HG02610 (cell line): ENCODE results near the gene WFIKKN1.

Experiments
- ATAC-seq: cut with Tn5 transposase; IDR thresholded peaks from one replicate; pipeline ENCODE4 v1.9.1; 2021; ENCODE audit warnings: mild to moderate bottlenecking, moderate library complexity; ENCODE audit not compliant: unreplicated experiment

The WFIKKN1 gene

DNA sequence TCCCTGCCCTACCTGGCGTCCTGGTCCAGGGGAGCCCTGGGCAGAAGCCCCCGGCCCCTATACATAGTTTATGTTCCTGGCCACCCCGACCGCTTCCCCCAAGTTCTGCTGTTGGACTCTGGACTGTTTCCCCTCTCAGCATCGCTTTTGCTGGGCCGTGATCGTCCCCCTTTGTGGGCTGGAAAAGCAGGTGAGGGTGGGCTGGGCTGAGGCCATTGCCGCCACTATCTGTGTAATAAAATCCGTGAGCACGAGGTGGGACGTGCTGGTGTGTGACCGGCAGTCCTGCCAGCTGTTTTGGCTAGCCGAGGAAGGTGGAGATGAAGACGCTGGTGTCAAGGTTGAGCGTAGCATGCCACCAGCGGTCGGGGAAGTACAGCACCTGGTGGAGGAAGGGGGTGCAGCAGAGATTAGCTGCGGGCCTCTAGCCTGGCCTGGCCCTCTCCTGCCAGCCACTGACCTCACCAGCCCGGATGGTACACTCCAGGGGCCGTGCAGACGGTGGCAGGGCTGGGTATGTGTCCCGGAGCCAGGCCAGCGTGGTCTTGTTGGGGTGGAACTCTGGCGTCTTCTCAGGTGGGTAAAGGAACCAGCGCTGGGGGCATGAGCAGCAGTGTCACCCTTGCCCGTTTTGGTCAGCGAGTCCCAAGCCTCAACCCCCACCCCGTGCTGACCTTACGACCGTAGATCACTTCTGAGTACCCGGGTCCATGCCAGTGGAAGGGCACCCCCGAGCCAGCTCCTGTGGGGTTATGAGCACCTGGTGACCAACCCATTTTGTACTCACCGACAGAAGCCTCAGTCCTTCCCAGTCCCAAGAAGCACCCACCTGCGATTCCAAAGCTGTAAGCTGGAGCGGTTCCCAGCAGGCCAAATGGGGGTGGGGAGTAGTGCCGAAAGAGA is 52.0 kb downstream of the WFIKKN1 start:
- no peak for ATAC-seq

DNA sequence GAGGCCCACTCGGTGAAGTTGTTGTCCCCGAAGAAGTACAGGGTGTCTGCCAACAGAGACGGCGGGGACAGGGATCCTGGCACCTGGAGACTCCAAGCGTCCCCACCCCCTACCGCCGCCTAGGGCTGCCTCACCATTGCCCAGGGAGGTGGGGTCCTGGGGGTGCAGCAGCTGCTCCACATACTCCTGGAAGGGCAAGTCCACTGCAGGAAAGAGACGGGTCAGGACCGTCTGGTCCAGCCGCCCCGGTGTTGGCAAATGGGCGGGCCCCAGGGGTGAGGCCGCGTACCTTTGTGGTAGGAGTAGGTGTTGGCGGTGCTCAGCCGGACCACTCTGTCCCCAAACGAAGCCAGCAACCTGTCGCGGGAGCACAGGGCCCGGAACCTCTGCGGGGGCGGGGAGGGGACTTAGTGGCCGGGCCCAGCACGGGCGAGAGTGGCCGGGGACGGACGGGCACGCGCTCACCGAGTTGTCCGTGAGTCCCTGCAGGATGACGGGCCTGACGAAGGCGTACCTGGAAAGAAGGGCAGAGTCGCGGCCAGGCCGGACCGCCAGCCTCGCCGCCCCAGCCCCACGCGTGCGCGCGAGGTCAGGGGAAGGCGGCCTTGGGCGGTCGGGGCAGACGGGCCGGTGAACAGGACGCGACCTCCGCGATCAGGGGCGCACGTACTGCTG is 52.7 kb downstream of the WFIKKN1 start:
- no peak for ATAC-seq
